IMR-90 (cell line): Measurements from ENCODE around the gene PDIA4. TPM values are rescaled to one million over a fixed set of nuclear protein-coding genes. Genes with fewer than 3 reads are reported as not detected.
A peak's percentile ranks its signal among the peaks of the same experiment; 100 is the strongest.

Experiments
- ATAC-seq: fragments of 200-7000 bp; cut with Tn5 transposase; 2 replicates; pipeline ENCODE4 v1.9.1; 2020; ENCODE audit warnings: low read depth, mild to moderate bottlenecking, moderate library complexity
- BruUV-seq: library from RNA; stranded (reverse); fragments of 400-500 nt; replicated peaks from 2 replicates; lab custom pipeline; 2021; lab: Mats Ljungman, UMichigan
- CTCF ChIA-PET: fragments of 300-600 bp; formaldehyde crosslinking; extraction: SDS; loops from one replicate; lab custom pipeline; 2021; ENCODE audit warnings: antibody characterized with exemption; lab: Yijun Ruan, JAX
- POLR2A ChIA-PET: fragments of 300-600 bp; sonication (Branson Sonifier 250); formaldehyde crosslinking; loops from one replicate; lab custom pipeline; 2022; ENCODE audit warnings: antibody characterized with exemption; ENCODE audit not compliant: unreplicated experiment; lab: Charles Lee
- DNase-seq: peaks from one replicate; pipeline ENCODE4 v3.0.0; 2013
- H2AFZ ChIP-seq: replicated peaks from 2 replicates; pipeline ENCODE3; 2013; ENCODE audit warnings: low read length, mild to moderate bottlenecking; ENCODE audit not compliant: poor library complexity
- H2AK5ac ChIP-seq: 2 replicates; pipeline ENCODE4 v1.6.1; 2013; ENCODE audit warnings: low read depth, low read length, inconsistent platforms
- H2AK9ac ChIP-seq: replicated peaks from 2 replicates; pipeline ENCODE3; 2013; ENCODE audit warnings: mild to moderate bottlenecking, low read depth, low read length, moderate library complexity; ENCODE audit not compliant: poor library complexity
- H2BK120ac ChIP-seq: 2 replicates; pipeline ENCODE4 v1.6.1; 2013; ENCODE audit warnings: low read depth, low read length, inconsistent platforms
- H2BK15ac ChIP-seq: 3 replicates; pipeline ENCODE4 v1.6.1; 2013; ENCODE audit warnings: low read depth, low read length, inconsistent platforms
- H2BK20ac ChIP-seq: 2 replicates; pipeline ENCODE4 v1.6.1; 2013; ENCODE audit warnings: low read depth, mild to moderate bottlenecking, inconsistent platforms, low read length, moderate library complexity
- H2BK5ac ChIP-seq: 2 replicates; pipeline ENCODE4 v1.6.1; 2013; ENCODE audit warnings: mild to moderate bottlenecking, low read depth, low read length, inconsistent platforms; ENCODE audit not compliant: poor library complexity, severe bottlenecking
- H3K14ac ChIP-seq: replicated peaks from 2 replicates; pipeline ENCODE4 v1.6.1; 2013; ENCODE audit warnings: low read depth, low read length, inconsistent platforms
- H3K18ac ChIP-seq: 2 replicates; pipeline ENCODE4 v1.6.1; 2013; ENCODE audit warnings: low read depth, low read length, control low read depth
- H3K23ac ChIP-seq: 2 replicates; pipeline ENCODE4 v1.6.1; 2013; ENCODE audit warnings: low read depth, low read length, inconsistent platforms
- H3K27ac ChIP-seq: 2 replicates; pipeline ENCODE4 v1.5.1; 2013; ENCODE audit warnings: mild to moderate bottlenecking, control low read depth, low read length; ENCODE audit not compliant: insufficient read depth
- H3K27me3 ChIP-seq: 2 replicates; pipeline ENCODE4 v1.6.1; 2013; ENCODE audit warnings: low read length; ENCODE audit not compliant: control insufficient read depth, insufficient read depth
- H3K36me3 ChIP-seq: 2 replicates; pipeline ENCODE4 v1.6.1; 2013; ENCODE audit warnings: low read length, mixed read lengths; ENCODE audit not compliant: control insufficient read depth, insufficient read depth
- H3K4ac ChIP-seq: 2 replicates; pipeline ENCODE4 v1.6.1; 2013; ENCODE audit warnings: low read depth, low read length, inconsistent platforms
- H3K4me1 ChIP-seq: 2 replicates; pipeline ENCODE4 v1.6.1; 2013; ENCODE audit warnings: low read length, mixed read lengths; ENCODE audit not compliant: control insufficient read depth, insufficient read depth
- H3K4me2 ChIP-seq: 2 replicates; pipeline ENCODE4 v1.6.1; 2013; ENCODE audit warnings: low read depth, mild to moderate bottlenecking, control low read depth, low read length, moderate library complexity
- H3K4me3 ChIP-seq: 2 replicates; pipeline ENCODE4 v1.5.1; 2013; ENCODE audit warnings: low read depth, mild to moderate bottlenecking, control low read depth, low read length, moderate library complexity; ENCODE audit not compliant: insufficient read depth
- H3K56ac ChIP-seq: 2 replicates; pipeline ENCODE4 v1.6.1; 2013; ENCODE audit warnings: low read length, inconsistent platforms; ENCODE audit not compliant: insufficient read depth; ENCODE audit errors: extremely low read depth
- H3K79me1 ChIP-seq, 2 experiments: 2 replicates each; pipeline ENCODE4 v1.6.1; 2013; ENCODE audit warnings: low read length in 2 of 2, inconsistent platforms in 1 of 2, low read depth in 1 of 2
- H3K9ac ChIP-seq: 2 replicates; pipeline ENCODE4 v1.6.1; 2013; ENCODE audit warnings: low read depth, low read length, control low read depth
- H3K9me1 ChIP-seq: 2 replicates; pipeline ENCODE4 v1.6.1; 2013; ENCODE audit warnings: low read length, inconsistent platforms; ENCODE audit not compliant: insufficient read depth
- H3K9me3 ChIP-seq: 2 replicates; pipeline ENCODE4 v1.6.1; 2013; ENCODE audit warnings: low read length; ENCODE audit not compliant: control insufficient read depth, insufficient read depth
- H4K20me1 ChIP-seq: 2 replicates; pipeline ENCODE4 v1.6.1; 2013; ENCODE audit warnings: low read length, inconsistent platforms; ENCODE audit not compliant: insufficient read depth
- H4K5ac ChIP-seq: 2 replicates; pipeline ENCODE4 v1.6.1; 2013; ENCODE audit warnings: mild to moderate bottlenecking, low read depth, low read length, control low read depth
- H4K8ac ChIP-seq, 2 experiments: 2 replicates each; pipeline ENCODE4 v1.6.1; 2013; ENCODE audit warnings: low read depth in 2 of 2, low read length in 2 of 2, control low read depth in 1 of 2, inconsistent platforms in 1 of 2
- H4K91ac ChIP-seq: 2 replicates; pipeline ENCODE4 v1.6.1; 2013; ENCODE audit warnings: low read depth, low read length, inconsistent platforms; ENCODE audit not compliant: insufficient read depth
- MAFK ChIP-seq: IDR thresholded peaks from 2 replicates; pipeline ENCODE4 v1.6.1; 2012; ENCODE audit warnings: low read depth, low read length, improper control_type of control experiment
- RAD21 ChIP-seq: IDR thresholded peaks from 2 replicates; pipeline ENCODE4 v1.6.1; 2012; ENCODE audit warnings: low read length, improper control_type of control experiment
- RCOR1 ChIP-seq: IDR thresholded peaks from 2 replicates; pipeline ENCODE4 v1.6.1; 2012; ENCODE audit warnings: mild to moderate bottlenecking, low read length, improper control_type of control experiment; ENCODE audit not compliant: insufficient replicate concordance
- WGBS, 2 experiments: methylation state at CpG; one replicate each; pipeline versions ENCODE4 v1.1.5 to v1.1.7; 2013; ENCODE audit warnings: missing lambda C conversion rate in 2 of 2; ENCODE audit not compliant: insufficient read length in 1 of 2; ENCODE audit errors: extremely low coverage in 2 of 2; 5-methylcytosine and 5-hydroxymethylcytosine counted together
- dilution Hi-C: fragments of 300-500 bp; cut with HindIII; formaldehyde crosslinking; loops from one replicate; pipeline ENCODE4 v1.14.3; 2018; ENCODE audit warnings: low sequenced_read_pairs; ENCODE audit not compliant: unreplicated experiment
- in situ Hi-C: fragments of 300-500 bp; cut with MboI; formaldehyde crosslinking; loops from 3 replicates; pipeline ENCODE4 v1.14.3; 2019; ENCODE audit warnings: low sequenced_read_pairs, inconsistent platforms, mixed read lengths
- intact Hi-C: fragments of 100-400 bp; cut with micrococcal nuclease; formaldehyde crosslinking; loops from 2 replicates; pipeline ENCODE4 v1.10.0; 2022
- polyA plus RNA-seq, 3 experiments: library from polyadenylated mRNA; depleted of rRNA; stranded (reverse); fragments of >200 nt; gene quantifications; 2 replicates each; pipeline ENCODE4 v1.2.3, GENCODE V29; 2012; ENCODE audit warnings: low replicate concordance in 1 of 3
- total RNA-seq: library from RNA; depleted of rRNA; stranded (reverse); fragments of >200 nt; gene quantifications from 2 replicates; pipeline ENCODE4 v1.2.3, GENCODE V29; 2012

The PDIA4 gene
- total and polyA plus RNA-seq, 2 of the 4 experiments (the other 2 are of a cell fraction), result 241 to 304 TPM

GRCh38 chr7:148964483-148965267 lies 63.6 kb downstream of the PDIA4 start (continued):
- no peak for TF ChIP-seq RAD21

GRCh38 chr7:148963583-148964482 lies 64.5 kb downstream of the PDIA4 start:
- Histone ChIP-seq H3K9ac (peak overlapping the region; percentile 23; the same call in 1 of the 2 replicates), H4K91ac (no peak overlapping the region), H3K4ac (no peak overlapping the region), H3K9me3 (no peaks in the 10 kb centered on the region), H4K8ac (peak overlapping the region; percentile 8 to 75), H3K4me1 (no peaks in the 10 kb centered on the region), H4K20me1 (no peaks in the 10 kb centered on the region), H3K27ac (no peak overlapping the region), H3K23ac (no peak overlapping the region), H2BK120ac (no peak overlapping the region), H3K27me3 (peaks cover 2% of the 10 kb centered on the region; the same call in 1 of the 2 replicates), H3K36me3 (no peaks in the 10 kb centered on the region), H2AFZ (peak overlapping the region; percentile 84), H3K79me1 (no peaks in the 10 kb centered on the region), H3K56ac (no peak overlapping the region), H2BK15ac (no peak overlapping the region), H3K18ac (no peak overlapping the region), H2BK5ac (no peak overlapping the region), H3K9me1 (no peaks in the 10 kb centered on the region), H3K14ac (0 out of 2 replicates have a peak overlapping the region, but pooled peaks have one; percentile 1), H3K4me2 (peak overlapping the region; percentile 62), H3K4me3 (peak overlapping the region; percentile 19; the same call in 1 of the 2 replicates), H2AK5ac (no peak overlapping the region), H4K5ac (no peak overlapping the region; the same call in 1 of the 2 replicates), H2BK20ac (no peak overlapping the region), H2AK9ac (no peak overlapping the region)
- in situ Hi-C loops, result loop anchor here (5.0 to 25.0 kb wide), 3 partner anchors 387 to 702 kb away; no protein-coding TSS in a partner anchor
- intact Hi-C loops, result loop anchor here (2.0 to 10.0 kb wide), 5 partner anchors 79 to 699 kb away; partner anchors contain the start of gene EZH2
- TF ChIP-seq RCOR1, result no peak
- TF ChIP-seq MAFK, result no peak
- dilution Hi-C loops, result no loop called here
- no TSS peak for BruUV-seq
- 65% methylated on average over 13 of the region's 20 CpGs; no CpG with 5 or more reads in 1 of the 2 experiments for WGBS, 2 experiments
- ATAC-seq (no peak; the same call in none of the 2 replicates), DNase-seq (no peak)
- ChIA-PET CTCF (interaction anchor here (0.6 to 1.5 kb wide), 16 partner anchors 12 to 925 kb away, joined by 3 to 6 read pairs (median 4); no protein-coding TSS in a partner anchor), POLR2A (no interaction called here)
